ENCODE measurements around the gene TBC1D17. TPM values are rescaled to one million over a fixed set of nuclear protein-coding genes. Genes with fewer than 3 reads are reported as not detected.
A peak's percentile ranks its signal among the peaks of the same experiment; 100 is the strongest.

Gene TBC1D17
- total and polyA plus RNA-seq, 8 donors, result 10.5 to 77.1 (median 35.3) TPM

DNA sequence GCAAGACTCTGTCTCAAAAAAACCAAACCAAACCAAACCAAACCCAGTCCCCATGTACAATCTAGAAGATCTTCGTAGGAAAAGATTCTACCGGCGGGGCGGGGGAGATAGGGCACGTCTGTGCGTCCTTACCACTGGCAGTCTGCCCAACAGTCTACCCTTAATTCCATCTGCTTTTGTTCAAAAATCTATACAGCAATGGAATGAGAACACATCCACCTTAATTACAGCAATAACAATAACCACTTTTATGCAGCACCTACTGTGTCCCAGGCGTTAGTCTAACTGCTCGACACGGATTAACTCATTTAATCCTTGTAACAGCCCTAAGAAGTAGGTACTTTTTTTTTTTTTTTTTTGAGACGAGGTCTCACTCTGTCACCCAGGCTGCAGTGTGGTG, 49.0 kb downstream of the TBC1D17 start:
- H3K36me3 ChIP-seq, result peaks cover 19 to 72% (median 55%) of the 10 kb centered on the region in 4 donors
- TF ChIP-seq EP300 (IDR thresholded peaks at IDR 0.05) (no peak), POLR2A (IDR thresholded peaks at IDR 0.05) (no peak), POLR2AphosphoS5 (IDR thresholded peaks at IDR 0.05) (no peak)
- TF ChIP-seq, protein P1, sequence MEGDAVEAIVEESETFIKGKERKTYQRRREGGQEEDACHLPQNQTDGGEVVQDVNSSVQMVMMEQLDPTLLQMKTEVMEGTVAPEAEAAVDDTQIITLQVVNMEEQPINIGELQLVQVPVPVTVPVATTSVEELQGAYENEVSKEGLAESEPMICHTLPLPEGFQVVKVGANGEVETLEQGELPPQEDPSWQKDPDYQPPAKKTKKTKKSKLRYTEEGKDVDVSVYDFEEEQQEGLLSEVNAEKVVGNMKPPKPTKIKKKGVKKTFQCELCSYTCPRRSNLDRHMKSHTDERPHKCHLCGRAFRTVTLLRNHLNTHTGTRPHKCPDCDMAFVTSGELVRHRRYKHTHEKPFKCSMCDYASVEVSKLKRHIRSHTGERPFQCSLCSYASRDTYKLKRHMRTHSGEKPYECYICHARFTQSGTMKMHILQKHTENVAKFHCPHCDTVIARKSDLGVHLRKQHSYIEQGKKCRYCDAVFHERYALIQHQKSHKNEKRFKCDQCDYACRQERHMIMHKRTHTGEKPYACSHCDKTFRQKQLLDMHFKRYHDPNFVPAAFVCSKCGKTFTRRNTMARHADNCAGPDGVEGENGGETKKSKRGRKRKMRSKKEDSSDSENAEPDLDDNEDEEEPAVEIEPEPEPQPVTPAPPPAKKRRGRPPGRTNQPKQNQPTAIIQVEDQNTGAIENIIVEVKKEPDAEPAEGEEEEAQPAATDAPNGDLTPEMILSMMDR (IDR thresholded peaks at IDR 0.05), result no peak
- no peak overlapping the region for H3K27ac ChIP-seq
- peaks cover 15 to 78% (median 42%) of the 10 kb centered on the region in 4 donors for H3K4me1 ChIP-seq
- intact Hi-C loops (cut with DNase I; ENCODE audit: low total_unique reads), result no loop called here
- no peaks in the 10 kb centered on the region for H3K27me3 ChIP-seq
- 84 to 92% (median 87%) methylated on average over 10 of the region's 10 CpGs for WGBS, 5 donors
- H3K4me3 ChIP-seq, result no peak overlapping the region
- DNase-seq, result no peak
- no peaks in the 10 kb centered on the region for H3K9me3 ChIP-seq

DNA sequence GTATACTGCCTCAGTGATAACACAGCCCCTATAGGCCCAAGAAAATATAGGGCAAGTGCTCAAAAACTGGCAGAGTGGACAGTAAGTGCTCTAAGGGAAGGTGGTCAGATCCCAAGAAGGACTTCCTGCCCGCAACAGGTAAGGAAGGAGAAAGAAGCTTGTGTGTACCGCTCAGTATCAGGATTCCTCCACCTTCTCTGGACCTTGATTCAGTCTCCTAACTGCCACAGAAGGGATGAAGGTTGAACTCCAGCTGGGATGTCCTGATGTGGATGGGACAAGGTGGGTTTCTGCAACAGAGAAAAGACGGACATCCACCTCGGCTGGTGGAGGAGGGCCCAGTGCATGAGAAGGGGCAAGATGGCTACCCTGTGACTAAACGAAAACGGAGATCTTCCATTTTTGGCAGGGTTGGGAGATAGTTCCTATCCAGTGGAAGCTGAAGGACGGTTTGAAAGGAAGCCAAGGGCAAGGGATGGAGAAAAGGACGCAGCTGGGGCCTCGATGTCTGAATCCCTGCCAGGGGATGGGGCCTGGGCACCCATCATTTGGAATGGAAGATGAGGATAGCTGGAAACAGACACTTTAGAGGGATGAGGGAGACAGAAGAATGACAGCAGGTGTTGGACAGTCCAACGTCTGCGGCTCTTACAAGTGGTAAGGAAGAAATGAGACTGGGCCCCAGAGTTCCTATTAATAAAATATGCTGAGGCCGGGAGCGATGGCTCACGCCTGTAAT, 50.2 kb downstream of the TBC1D17 start:
- H3K9me3 ChIP-seq, result no peaks in the 10 kb centered on the region
- peak overlapping the region in 3 of 5 donors; percentile 92 to 99 (median 94) for H3K27ac ChIP-seq
- H3K36me3 ChIP-seq, result peaks cover 18 to 67% (median 49%) of the 10 kb centered on the region in 4 donors
- H3K4me3 ChIP-seq, result peak overlapping the region in 3 of 4 donors; percentile 93 to 100 (median 97)
- peaks cover 15 to 69% (median 42%) of the 10 kb centered on the region in 4 donors for H3K4me1 ChIP-seq
- TF ChIP-seq POLR2A (IDR thresholded peaks at IDR 0.05) (no peak), POLR2AphosphoS5 (IDR thresholded peaks at IDR 0.05) (no peak), EP300 (IDR thresholded peaks at IDR 0.05) (no peak)
- TF ChIP-seq, protein P1 (IDR thresholded peaks at IDR 0.05), result no peak
- H3K27me3 ChIP-seq, result no peaks in the 10 kb centered on the region
- DNase-seq, result no peak
- WGBS, 5 donors, result 81 to 91% (median 83%) methylated on average over 14 of the region's 14 CpGs
- intact Hi-C loops (cut with DNase I; ENCODE audit: low total_unique reads), result no loop called here

DNA sequence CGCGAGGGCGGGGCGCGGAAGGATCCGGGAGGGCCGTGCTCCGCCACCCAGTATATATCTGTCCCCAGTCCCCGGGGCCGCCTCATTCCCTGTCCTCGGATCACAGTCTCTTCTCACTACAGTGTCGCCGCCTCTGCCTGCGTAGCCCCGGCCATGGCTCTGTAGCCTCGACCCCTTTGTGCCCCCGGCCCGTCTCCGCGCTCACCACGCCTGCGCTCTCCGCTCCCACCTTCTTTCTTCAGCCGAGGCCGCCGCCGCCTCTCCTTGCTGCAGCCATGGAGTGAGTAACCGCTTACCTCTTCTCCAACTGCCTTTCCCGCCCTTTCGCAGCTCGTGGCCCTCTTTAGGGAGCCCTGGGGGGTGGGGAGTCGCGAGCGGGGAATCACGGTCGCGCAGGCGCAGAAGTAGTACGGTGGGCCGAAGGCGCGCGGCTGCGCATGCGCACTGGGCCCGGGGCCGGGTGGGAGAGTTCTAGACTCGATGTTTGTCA, 51.7 kb downstream of the TBC1D17 start, which contains the start of the genes ATF5 and NUP62:
Gene ATF5, plus strand, starts transcription at position 85 of the 490 bp plus-strand sequence. CDS start 1,646 bp downstream, outside the sequence.
Gene NUP62, minus strand, starts transcription at position 384 of the 490 bp plus-strand sequence. CDS start 19,697 bp downstream, outside the sequence.
- Histone ChIP-seq H3K36me3 (peaks cover 12 to 62% (median 40%) of the 10 kb centered on the region in 4 donors), H3K27ac (peak within 1 kb of the TSS; percentile 87 to 99 (median 94)), H3K4me1 (peaks cover 15 to 54% (median 38%) of the 10 kb centered on the region in 4 donors), H3K4me3 (peak within 1 kb of the TSS; percentile 76 to 100 (median 95)), H3K27me3 (no peaks in the 10 kb centered on the region), H3K9me3 (no peaks in the 10 kb centered on the region)
- peak; percentile 90 to 97 for DNase-seq
- 0 to 1% (median 0%) methylated on average over 38 to 48 of the region's 48 CpGs for WGBS, 5 donors
- TF ChIP-seq POLR2A (IDR thresholded peaks at IDR 0.05), result no peak
- TF ChIP-seq, protein P1 (IDR thresholded peaks at IDR 0.05), result peak in 1 of 7 experiments; percentile 11
- peak in 1 of 3 donors; percentile 41 for TF ChIP-seq POLR2AphosphoS5 (IDR thresholded peaks at IDR 0.05)
- intact Hi-C loops (cut with DNase I; ENCODE audit: low total_unique reads), result no loop called here

DNA sequence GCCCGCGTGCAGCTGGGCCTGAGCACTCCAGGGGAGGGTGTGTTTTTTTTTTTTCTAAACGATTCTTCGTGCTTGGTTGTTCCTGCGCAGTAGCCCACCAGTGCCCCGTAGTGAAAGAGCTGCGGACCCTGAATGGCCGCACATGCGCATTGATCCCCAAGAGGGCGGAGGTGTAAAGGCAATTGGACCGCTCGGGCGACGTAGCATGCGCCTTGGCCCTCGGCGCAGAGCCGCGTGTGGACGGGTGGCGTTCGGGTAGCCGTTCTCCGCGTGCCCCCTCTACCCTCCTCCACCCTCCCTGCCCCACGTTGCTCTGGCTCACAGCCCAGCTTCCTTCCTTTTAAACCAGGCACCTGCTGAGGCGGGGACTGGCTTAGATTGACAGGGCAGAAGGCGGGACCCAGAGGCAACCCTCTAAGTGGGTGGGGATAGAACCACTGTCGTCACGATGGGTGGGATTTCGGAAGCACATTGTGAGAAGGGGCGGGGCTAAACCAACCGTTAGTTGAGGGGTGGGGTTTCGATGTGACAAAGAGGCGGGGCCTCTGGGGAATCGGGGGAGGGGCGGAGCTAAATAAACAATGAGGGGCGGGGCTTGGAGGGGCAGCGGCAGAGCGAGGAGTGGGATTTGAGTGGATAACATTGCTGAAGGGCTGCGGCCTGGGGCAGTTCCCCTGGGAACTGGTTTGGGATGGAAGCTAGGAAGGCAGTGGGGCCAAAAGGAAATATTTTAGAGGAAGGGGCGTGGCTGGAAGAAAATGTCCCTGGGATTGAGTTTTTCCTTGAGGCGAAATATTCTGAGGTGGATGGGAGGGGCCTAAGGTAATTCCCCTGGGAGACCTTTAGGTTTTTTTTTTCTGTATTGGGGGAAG, 52.3 kb downstream of the TBC1D17 start:
- intact Hi-C loops (cut with DNase I; ENCODE audit: low total_unique reads), result no loop called here
- Histone ChIP-seq H3K4me1 (peaks cover 15 to 48% (median 32%) of the 10 kb centered on the region in 4 donors), H3K4me3 (peak overlapping the region; percentile 76 to 100 (median 95)), H3K27ac (peak overlapping the region; percentile 87 to 99 (median 94)), H3K36me3 (peaks cover 7 to 55% (median 33%) of the 10 kb centered on the region in 4 donors), H3K27me3 (no peaks in the 10 kb centered on the region), H3K9me3 (no peaks in the 10 kb centered on the region)
- peak; percentile 91 to 98 for DNase-seq
- WGBS, 5 donors, result 3 to 5% (median 5%) methylated on average over 38 to 43 of the region's 43 CpGs
- TF ChIP-seq POLR2AphosphoS5 (IDR thresholded peaks at IDR 0.05) (peak; percentile 34 to 97 (median 82)), EP300 (IDR thresholded peaks at IDR 0.05) (no peak), POLR2A (IDR thresholded peaks at IDR 0.05) (peak in 1 of 4 donors; percentile 60)
- TF ChIP-seq, protein P1 (IDR thresholded peaks at IDR 0.05), result peak in 1 of 7 experiments; percentile 35

All from stomach (tissue), 9 donors.